Measurements from ENCODE around the gene IFI27L2. TPM values are rescaled to one million over a fixed set of nuclear protein-coding genes. Genes with fewer than 3 reads are reported as not detected.

IFI27L2 gene
- total RNA-seq, 1 donor from 2014 or later, result 30.4 TPM

DNA sequence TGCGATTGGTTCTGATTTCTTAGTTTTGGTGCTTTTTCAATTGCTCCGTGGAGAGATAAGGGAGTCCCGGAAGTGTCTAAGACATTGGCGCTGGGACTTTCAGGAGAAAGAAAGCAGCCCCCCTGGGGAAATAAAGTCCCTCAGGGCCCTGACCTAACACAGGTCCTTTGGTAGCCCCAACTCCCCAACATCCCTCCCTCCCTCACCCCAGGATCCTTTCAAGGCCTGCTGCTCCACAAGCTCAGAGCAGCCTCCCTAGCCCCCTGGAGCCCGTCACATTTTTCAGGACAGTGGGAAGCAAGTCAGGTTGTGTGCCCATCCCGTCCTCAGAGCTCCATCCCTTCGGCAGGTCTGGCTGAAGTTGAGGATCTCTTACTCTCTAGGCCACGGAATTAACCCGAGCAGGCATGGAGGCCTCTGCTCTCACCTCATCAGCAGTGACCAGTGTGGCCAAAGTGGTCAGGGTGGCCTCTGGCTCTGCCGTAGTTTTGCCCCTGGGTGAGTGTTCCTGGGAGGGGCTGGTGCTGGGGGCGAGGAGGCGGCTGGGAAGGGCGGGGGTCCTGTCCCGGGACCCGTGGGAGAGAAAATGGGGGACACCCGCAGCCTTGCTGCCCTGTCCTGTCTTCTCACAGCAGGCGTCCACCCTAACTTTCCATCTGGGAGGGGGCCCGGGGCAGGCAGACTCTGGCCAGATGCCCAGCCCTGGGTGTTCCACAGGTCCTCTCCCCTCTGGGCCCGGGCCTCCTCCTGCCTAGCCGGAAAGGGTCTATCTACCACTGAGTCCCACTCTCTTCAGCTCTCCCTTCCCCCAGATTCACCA is 17.9 kb downstream of the IFI27L2 start:
- H3K9me3 Mint-ChIP-seq, result no peaks in the 10 kb centered on the region
- H3K4me3 Mint-ChIP-seq, result no peak overlapping the region
- no peaks in the 10 kb centered on the region for H3K27me3 Mint-ChIP-seq (ENCODE audit: low read depth)
- DNase-seq (ENCODE audit: low read depth, low spot score), result no peak
- H3K27ac Mint-ChIP-seq (ENCODE audit: unreplicated experiment), result no peak overlapping the region
- H3K36me3 Mint-ChIP-seq (ENCODE audit: low read depth), result peaks cover 2% of the 10 kb centered on the region
- H3K4me1 Mint-ChIP-seq, result peaks cover 28% of the 10 kb centered on the region
- TF ChIP-seq, protein P1, sequence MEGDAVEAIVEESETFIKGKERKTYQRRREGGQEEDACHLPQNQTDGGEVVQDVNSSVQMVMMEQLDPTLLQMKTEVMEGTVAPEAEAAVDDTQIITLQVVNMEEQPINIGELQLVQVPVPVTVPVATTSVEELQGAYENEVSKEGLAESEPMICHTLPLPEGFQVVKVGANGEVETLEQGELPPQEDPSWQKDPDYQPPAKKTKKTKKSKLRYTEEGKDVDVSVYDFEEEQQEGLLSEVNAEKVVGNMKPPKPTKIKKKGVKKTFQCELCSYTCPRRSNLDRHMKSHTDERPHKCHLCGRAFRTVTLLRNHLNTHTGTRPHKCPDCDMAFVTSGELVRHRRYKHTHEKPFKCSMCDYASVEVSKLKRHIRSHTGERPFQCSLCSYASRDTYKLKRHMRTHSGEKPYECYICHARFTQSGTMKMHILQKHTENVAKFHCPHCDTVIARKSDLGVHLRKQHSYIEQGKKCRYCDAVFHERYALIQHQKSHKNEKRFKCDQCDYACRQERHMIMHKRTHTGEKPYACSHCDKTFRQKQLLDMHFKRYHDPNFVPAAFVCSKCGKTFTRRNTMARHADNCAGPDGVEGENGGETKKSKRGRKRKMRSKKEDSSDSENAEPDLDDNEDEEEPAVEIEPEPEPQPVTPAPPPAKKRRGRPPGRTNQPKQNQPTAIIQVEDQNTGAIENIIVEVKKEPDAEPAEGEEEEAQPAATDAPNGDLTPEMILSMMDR (conservative IDR thresholded peaks at IDR 0.05), result no peak

DNA sequence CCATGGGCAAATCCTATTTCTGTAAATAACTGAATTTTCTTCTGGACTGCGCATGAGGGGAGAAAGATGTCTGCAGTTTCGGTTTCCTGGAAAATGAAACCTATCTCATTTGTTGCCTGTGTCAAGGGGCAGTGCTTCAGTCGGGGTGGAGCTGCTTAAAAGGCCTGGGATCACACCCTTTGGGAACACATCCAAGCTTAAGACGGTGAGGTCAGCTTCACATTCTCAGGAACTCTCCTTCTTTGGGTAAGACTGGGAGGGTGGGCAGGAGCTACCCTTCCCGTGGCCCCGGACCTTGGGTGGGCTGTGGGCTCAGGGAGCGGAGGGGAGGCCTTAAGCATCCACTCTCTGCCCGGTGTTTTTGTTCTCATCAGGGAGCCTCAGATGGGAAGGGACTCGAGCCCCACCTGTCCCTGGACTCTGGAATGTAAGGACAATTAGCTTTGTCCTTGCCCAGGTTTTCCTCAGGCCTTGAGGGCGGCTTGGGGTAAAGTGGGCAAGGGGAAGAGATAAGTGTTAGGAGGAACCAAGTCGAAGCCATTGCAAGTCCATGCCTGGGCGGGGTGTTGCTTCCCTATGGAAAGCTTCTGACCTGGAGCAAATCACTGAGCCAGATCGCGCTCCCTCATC is 18.7 kb downstream of the IFI27L2 start, which contains the start of gene IFI27:
Gene IFI27 (plus strand): TSS at position 185 of the 630 bp plus-strand sequence.
- H3K4me1 Mint-ChIP-seq, result peaks cover 28% of the 10 kb centered on the region
- TF ChIP-seq, protein P1 (conservative IDR thresholded peaks at IDR 0.05), result no peak
- no peaks in the 10 kb centered on the region for H3K9me3 Mint-ChIP-seq
- peak within 1 kb of the TSS; percentile 68 for H3K27ac Mint-ChIP-seq (ENCODE audit: unreplicated experiment)
- H3K36me3 Mint-ChIP-seq (ENCODE audit: low read depth), result peaks cover 2% of the 10 kb centered on the region
- no peak within 1 kb of the TSS for H3K4me3 Mint-ChIP-seq
- H3K27me3 Mint-ChIP-seq (ENCODE audit: low read depth), result no peaks in the 10 kb centered on the region
- DNase-seq (ENCODE audit: low read depth, low spot score), result no peak

DNA sequence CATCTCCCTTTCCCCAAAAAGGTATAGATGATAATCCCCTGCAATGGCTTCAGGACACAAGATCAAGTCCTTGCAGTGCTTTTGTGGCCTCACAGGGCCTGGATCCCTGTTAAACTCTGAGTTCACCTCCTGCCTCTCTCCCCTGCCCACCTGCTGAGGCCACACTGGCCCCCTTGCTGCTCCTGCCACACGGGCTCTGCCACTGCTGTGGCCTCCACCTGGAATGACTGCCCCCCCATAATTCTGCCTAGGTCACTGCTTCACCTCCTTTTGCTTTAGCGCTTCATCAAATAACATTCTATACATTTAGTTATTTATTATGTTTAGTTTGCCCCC is 19.5 kb downstream of the IFI27L2 start:
- no peak overlapping the region for H3K27ac Mint-ChIP-seq (ENCODE audit: unreplicated experiment)
- peaks cover 21% of the 10 kb centered on the region for H3K4me1 Mint-ChIP-seq
- DNase-seq (ENCODE audit: low read depth, low spot score), result no peak
- peaks cover 2% of the 10 kb centered on the region for H3K36me3 Mint-ChIP-seq (ENCODE audit: low read depth)
- H3K4me3 Mint-ChIP-seq, result no peak overlapping the region
- TF ChIP-seq, protein P1 (conservative IDR thresholded peaks at IDR 0.05), result no peak
- H3K27me3 Mint-ChIP-seq (ENCODE audit: low read depth), result no peaks in the 10 kb centered on the region
- H3K9me3 Mint-ChIP-seq, result no peaks in the 10 kb centered on the region

DNA sequence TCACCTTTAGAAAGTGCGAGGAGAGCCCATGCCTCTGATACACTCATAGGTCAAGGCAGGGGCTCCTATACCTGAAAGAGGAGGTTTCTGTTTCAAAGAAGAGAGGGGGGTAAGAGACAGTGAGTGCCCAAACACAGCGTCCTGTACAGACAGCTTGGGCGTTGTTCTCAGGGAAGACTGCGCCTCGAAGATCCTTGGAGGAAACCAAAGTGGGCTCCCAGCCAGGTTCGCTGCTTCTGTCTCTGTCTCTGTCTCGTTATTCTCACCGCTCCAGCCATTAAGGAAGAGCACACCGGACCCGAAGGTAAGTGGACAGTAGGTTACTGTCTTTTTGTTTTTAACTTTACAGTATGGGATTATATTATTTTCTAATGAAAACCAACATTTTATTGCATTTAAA is 24.7 kb downstream of the IFI27L2 start:
- no peak for DNase-seq (ENCODE audit: low read depth, low spot score)
- Mint-ChIP-seq H3K27me3 (ENCODE audit: low read depth) (no peaks in the 10 kb centered on the region), H3K27ac (ENCODE audit: unreplicated experiment) (no peak overlapping the region), H3K4me1 (no peaks in the 10 kb centered on the region), H3K36me3 (ENCODE audit: low read depth) (peaks cover 2% of the 10 kb centered on the region), H3K9me3 (no peaks in the 10 kb centered on the region), H3K4me3 (no peak overlapping the region)
- TF ChIP-seq, protein P1 (conservative IDR thresholded peaks at IDR 0.05), result no peak

DNA sequence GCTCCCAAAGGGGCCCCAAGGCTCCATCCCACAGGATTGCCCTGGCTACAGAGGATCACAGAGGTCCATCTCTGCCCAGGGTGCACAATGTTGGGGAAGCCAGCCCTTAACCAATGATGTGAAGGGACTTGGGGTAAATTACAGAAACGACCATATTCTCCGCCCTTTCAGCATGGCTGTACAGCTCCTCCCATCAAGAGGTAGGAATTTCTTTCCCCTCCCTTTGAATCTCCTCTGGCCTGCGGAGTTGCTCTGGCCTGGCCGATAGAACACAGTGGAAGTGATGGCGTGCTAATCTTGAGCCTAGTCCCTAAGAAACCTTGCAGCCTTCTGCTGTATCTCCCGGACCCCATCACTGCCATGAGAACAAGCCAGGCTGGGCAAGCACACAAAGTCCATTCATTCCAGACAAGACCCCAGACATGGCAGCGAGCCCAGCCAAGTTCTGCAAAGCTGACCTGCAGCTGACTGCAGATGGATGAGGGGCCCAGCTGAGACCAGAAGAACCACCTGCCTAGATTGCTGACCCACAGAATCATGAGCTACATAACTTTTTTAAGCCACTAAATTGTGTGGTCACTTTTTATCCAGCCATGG is 25.8 kb downstream of the IFI27L2 start:
- no peak overlapping the region for H3K4me3 Mint-ChIP-seq

More for the DNA sequence above, 25.8 kb downstream of the IFI27L2 start:
- DNase-seq (ENCODE audit: low read depth, low spot score), result no peak
- Mint-ChIP-seq H3K4me1 (no peaks in the 10 kb centered on the region), H3K27me3 (ENCODE audit: low read depth) (no peaks in the 10 kb centered on the region), H3K27ac (ENCODE audit: unreplicated experiment) (no peak overlapping the region), H3K9me3 (no peaks in the 10 kb centered on the region), H3K36me3 (ENCODE audit: low read depth) (peaks cover 7% of the 10 kb centered on the region)
- TF ChIP-seq, protein P1 (conservative IDR thresholded peaks at IDR 0.05), result no peak
